IMR-90 (cell line): Measurements from ENCODE around the gene TGFBR2.

ENCODE experiments used
- BHLHE40 ChIP-seq: fragments of 150-350 bp; IDR thresholded peaks from 2 replicates; pipeline ENCODE4 v1.6.1; 2016; ENCODE audit warnings: mild to moderate bottlenecking, low read depth, low read length
- CEBPB ChIP-seq: IDR thresholded peaks from 2 replicates; pipeline ENCODE4 v1.6.1; 2012; ENCODE audit warnings: low read depth, low read length, improper control_type of control experiment
- CHD1 ChIP-seq: IDR thresholded peaks from 2 replicates; pipeline ENCODE4 v1.6.1; 2012; ENCODE audit warnings: low read depth, low read length, improper control_type of control experiment
- CTCF ChIP-seq: conservative IDR thresholded peaks from 2 replicates; pipeline ENCODE4 v1.5.1; 2012; ENCODE audit warnings: mild to moderate bottlenecking, low read depth, low read length, improper control_type of control experiment
- MAFK ChIP-seq: IDR thresholded peaks from 2 replicates; pipeline ENCODE4 v1.6.1; 2012; ENCODE audit warnings: low read depth, low read length, improper control_type of control experiment
- MAZ ChIP-seq: IDR thresholded peaks from 2 replicates; pipeline ENCODE4 v1.6.1; 2012; ENCODE audit warnings: low read depth, mild to moderate bottlenecking, low read length, improper control_type of control experiment, moderate library complexity, borderline replicate concordance
- MXI1 ChIP-seq: IDR thresholded peaks from 2 replicates; pipeline ENCODE4 v1.6.1; 2012; ENCODE audit warnings: low read depth, mild to moderate bottlenecking, low read length, moderate library complexity, borderline replicate concordance
- NFE2L2 ChIP-seq: fragments of 150-350 bp; IDR thresholded peaks from 2 replicates; pipeline ENCODE4 v1.6.1; 2016; ENCODE audit warnings: low read depth, mild to moderate bottlenecking, low read length
- POLR2A ChIP-seq: IDR thresholded peaks from 2 replicates; pipeline ENCODE4 v1.6.1; 2012; ENCODE audit warnings: mild to moderate bottlenecking, low read depth, low read length
- RAD21 ChIP-seq: IDR thresholded peaks from 2 replicates; pipeline ENCODE4 v1.6.1; 2012; ENCODE audit warnings: low read length, improper control_type of control experiment
- RCOR1 ChIP-seq: IDR thresholded peaks from 2 replicates; pipeline ENCODE4 v1.6.1; 2012; ENCODE audit warnings: mild to moderate bottlenecking, low read length, improper control_type of control experiment; ENCODE audit not compliant: insufficient replicate concordance
- RFX5 ChIP-seq: IDR thresholded peaks from 2 replicates; pipeline ENCODE4 v1.8.0; 2012; ENCODE audit warnings: low read depth, mild to moderate bottlenecking, low read length, moderate library complexity
- SMC3 ChIP-seq: fragments of 150-350 bp; IDR thresholded peaks from 2 replicates; pipeline ENCODE4 v1.6.1; 2016; ENCODE audit warnings: low read depth, mild to moderate bottlenecking, antibody characterized with exemption, low read length, moderate library complexity
- TF ChIP-seq, protein P1 (sequence below): fragments of 150-350 bp; IDR thresholded peaks from 2 replicates; pipeline ENCODE4 v1.6.1; 2017; ENCODE audit warnings: mild to moderate bottlenecking, antibody characterized with exemption, low read length, low read depth

GRCh38 chr3:30733696-30734095 lies 127.3 kb downstream of the TGFBR2 start:
- TF ChIP-seq CTCF = no peak
- no peak for TF ChIP-seq RFX5
- no peak for TF ChIP-seq POLR2A
- TF ChIP-seq MAFK = no peak
- TF ChIP-seq RAD21 = no peak
- no peak for TF ChIP-seq SMC3
- TF ChIP-seq, protein P1, sequence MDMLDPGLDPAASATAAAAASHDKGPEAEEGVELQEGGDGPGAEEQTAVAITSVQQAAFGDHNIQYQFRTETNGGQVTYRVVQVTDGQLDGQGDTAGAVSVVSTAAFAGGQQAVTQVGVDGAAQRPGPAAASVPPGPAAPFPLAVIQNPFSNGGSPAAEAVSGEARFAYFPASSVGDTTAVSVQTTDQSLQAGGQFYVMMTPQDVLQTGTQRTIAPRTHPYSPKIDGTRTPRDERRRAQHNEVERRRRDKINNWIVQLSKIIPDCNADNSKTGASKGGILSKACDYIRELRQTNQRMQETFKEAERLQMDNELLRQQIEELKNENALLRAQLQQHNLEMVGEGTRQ = no peak
- TF ChIP-seq MXI1 = no peak
- TF ChIP-seq RCOR1 = no peak
- no peak for TF ChIP-seq CHD1
- no peak for TF ChIP-seq MAZ
- no peak for TF ChIP-seq CEBPB
- no peak for TF ChIP-seq BHLHE40
- TF ChIP-seq NFE2L2 = no peak
